ENCODE measurements around the gene SDHB.

The SDHB gene

GRCh38 chr1:16986113-16986512, 67.7 kb downstream of the SDHB start:
- no peak for DNase-seq (ENCODE audit: low read depth in 1 of 2, low spot score in 1 of 2)
- TF ChIP-seq, protein P1, sequence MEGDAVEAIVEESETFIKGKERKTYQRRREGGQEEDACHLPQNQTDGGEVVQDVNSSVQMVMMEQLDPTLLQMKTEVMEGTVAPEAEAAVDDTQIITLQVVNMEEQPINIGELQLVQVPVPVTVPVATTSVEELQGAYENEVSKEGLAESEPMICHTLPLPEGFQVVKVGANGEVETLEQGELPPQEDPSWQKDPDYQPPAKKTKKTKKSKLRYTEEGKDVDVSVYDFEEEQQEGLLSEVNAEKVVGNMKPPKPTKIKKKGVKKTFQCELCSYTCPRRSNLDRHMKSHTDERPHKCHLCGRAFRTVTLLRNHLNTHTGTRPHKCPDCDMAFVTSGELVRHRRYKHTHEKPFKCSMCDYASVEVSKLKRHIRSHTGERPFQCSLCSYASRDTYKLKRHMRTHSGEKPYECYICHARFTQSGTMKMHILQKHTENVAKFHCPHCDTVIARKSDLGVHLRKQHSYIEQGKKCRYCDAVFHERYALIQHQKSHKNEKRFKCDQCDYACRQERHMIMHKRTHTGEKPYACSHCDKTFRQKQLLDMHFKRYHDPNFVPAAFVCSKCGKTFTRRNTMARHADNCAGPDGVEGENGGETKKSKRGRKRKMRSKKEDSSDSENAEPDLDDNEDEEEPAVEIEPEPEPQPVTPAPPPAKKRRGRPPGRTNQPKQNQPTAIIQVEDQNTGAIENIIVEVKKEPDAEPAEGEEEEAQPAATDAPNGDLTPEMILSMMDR (IDR thresholded peaks at IDR 0.05; ENCODE audit: insufficient read depth, low read length), result no peak
- TF ChIP-seq SPI1 (IDR thresholded peaks at IDR 0.05; ENCODE audit: borderline replicate concordance, low read depth), result no peak
- TF ChIP-seq GABPA (IDR thresholded peaks at IDR 0.05; ENCODE audit: low read depth), result no peak
- TF ChIP-seq, protein P2, sequence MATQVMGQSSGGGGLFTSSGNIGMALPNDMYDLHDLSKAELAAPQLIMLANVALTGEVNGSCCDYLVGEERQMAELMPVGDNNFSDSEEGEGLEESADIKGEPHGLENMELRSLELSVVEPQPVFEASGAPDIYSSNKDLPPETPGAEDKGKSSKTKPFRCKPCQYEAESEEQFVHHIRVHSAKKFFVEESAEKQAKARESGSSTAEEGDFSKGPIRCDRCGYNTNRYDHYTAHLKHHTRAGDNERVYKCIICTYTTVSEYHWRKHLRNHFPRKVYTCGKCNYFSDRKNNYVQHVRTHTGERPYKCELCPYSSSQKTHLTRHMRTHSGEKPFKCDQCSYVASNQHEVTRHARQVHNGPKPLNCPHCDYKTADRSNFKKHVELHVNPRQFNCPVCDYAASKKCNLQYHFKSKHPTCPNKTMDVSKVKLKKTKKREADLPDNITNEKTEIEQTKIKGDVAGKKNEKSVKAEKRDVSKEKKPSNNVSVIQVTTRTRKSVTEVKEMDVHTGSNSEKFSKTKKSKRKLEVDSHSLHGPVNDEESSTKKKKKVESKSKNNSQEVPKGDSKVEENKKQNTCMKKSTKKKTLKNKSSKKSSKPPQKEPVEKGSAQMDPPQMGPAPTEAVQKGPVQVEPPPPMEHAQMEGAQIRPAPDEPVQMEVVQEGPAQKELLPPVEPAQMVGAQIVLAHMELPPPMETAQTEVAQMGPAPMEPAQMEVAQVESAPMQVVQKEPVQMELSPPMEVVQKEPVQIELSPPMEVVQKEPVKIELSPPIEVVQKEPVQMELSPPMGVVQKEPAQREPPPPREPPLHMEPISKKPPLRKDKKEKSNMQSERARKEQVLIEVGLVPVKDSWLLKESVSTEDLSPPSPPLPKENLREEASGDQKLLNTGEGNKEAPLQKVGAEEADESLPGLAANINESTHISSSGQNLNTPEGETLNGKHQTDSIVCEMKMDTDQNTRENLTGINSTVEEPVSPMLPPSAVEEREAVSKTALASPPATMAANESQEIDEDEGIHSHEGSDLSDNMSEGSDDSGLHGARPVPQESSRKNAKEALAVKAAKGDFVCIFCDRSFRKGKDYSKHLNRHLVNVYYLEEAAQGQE (IDR thresholded peaks at IDR 0.05; ENCODE audit: insufficient replicate concordance, low read depth), result no peak
- TF ChIP-seq POLR2AphosphoS5 (IDR thresholded peaks at IDR 0.05; ENCODE audit: low read depth), result no peak
- no peak overlapping the region for H3K4me3 ChIP-seq (replicated peaks; ENCODE audit: insufficient read depth, low read length)
- peaks cover 6% of the 10 kb centered on the region for H3K27me3 ChIP-seq (ENCODE audit: insufficient read depth, poor library complexity, severe bottlenecking)
- H3K27ac ChIP-seq (replicated peaks), result no peak overlapping the region

GRCh38 chr1:16984717-16985116, 69.1 kb downstream of the SDHB start:
- DNase-seq (ENCODE audit: low read depth in 1 of 2, low spot score in 1 of 2), result no peak
- H3K4me3 ChIP-seq (replicated peaks; ENCODE audit: insufficient read depth, low read length), result no peak overlapping the region
- H3K27ac ChIP-seq (replicated peaks), result no peak overlapping the region
- peaks cover 14% of the 10 kb centered on the region for H3K27me3 ChIP-seq (ENCODE audit: insufficient read depth, poor library complexity, severe bottlenecking)
- TF ChIP-seq POLR2AphosphoS5 (IDR thresholded peaks at IDR 0.05; ENCODE audit: low read depth), result no peak
- TF ChIP-seq, protein P2 (IDR thresholded peaks at IDR 0.05; ENCODE audit: insufficient replicate concordance, low read depth), result no peak
- no peak for TF ChIP-seq SPI1 (IDR thresholded peaks at IDR 0.05; ENCODE audit: borderline replicate concordance, low read depth)
- TF ChIP-seq GABPA (IDR thresholded peaks at IDR 0.05; ENCODE audit: low read depth), result no peak
- TF ChIP-seq, protein P1 (IDR thresholded peaks at IDR 0.05; ENCODE audit: insufficient read depth, low read length), result no peak

- DNase-seq (ENCODE audit: low read depth in 1 of 2, low spot score in 1 of 2), result no peak
- no peak overlapping the region for H3K4me3 ChIP-seq (replicated peaks; ENCODE audit: insufficient read depth, low read length)
- H3K27ac ChIP-seq (replicated peaks), result no peak overlapping the region
- TF ChIP-seq, protein P2 (IDR thresholded peaks at IDR 0.05; ENCODE audit: insufficient replicate concordance, low read depth), result no peak
- TF ChIP-seq POLR2AphosphoS5 (IDR thresholded peaks at IDR 0.05; ENCODE audit: low read depth) (no peak), SPI1 (IDR thresholded peaks at IDR 0.05; ENCODE audit: borderline replicate concordance, low read depth) (no peak), GABPA (IDR thresholded peaks at IDR 0.05; ENCODE audit: low read depth) (no peak)
- TF ChIP-seq, protein P1 (IDR thresholded peaks at IDR 0.05; ENCODE audit: insufficient read depth, low read length), result no peak
- H3K27me3 ChIP-seq (ENCODE audit: insufficient read depth, poor library complexity, severe bottlenecking), result peaks cover 23% of the 10 kb centered on the region
Measured at GRCh38 chr1:16983649-16984048, 70.2 kb downstream of the SDHB start.

Data from HL-60 (cell line).